OCI-LY7 (cell line): ENCODE data around the gene IRS1.

Source experiments
- EZH2phosphoT487 ChIP-seq: fragments of 200-600 bp; sonication (generic); IDR thresholded peaks from 2 replicates; pipeline ENCODE4 v1.6.1; 2018; ENCODE audit warnings: low read depth, borderline replicate concordance, mild to moderate bottlenecking, mixed run types, antibody characterized with exemption, low read length, moderate library complexity, mixed read lengths
- TF ChIP-seq, protein P1 (sequence below): fragments of 200-600 bp; sonication (generic); conservative IDR thresholded peaks from 2 replicates; pipeline ENCODE4 v1.5.1; 2014; ENCODE audit warnings: mild to moderate bottlenecking, antibody characterized with exemption, low read length, moderate library complexity, mixed read lengths

GRCh38 chr2:226832061-226832460 lies 32.4 kb upstream of the IRS1 start:
- TF ChIP-seq, protein P1, sequence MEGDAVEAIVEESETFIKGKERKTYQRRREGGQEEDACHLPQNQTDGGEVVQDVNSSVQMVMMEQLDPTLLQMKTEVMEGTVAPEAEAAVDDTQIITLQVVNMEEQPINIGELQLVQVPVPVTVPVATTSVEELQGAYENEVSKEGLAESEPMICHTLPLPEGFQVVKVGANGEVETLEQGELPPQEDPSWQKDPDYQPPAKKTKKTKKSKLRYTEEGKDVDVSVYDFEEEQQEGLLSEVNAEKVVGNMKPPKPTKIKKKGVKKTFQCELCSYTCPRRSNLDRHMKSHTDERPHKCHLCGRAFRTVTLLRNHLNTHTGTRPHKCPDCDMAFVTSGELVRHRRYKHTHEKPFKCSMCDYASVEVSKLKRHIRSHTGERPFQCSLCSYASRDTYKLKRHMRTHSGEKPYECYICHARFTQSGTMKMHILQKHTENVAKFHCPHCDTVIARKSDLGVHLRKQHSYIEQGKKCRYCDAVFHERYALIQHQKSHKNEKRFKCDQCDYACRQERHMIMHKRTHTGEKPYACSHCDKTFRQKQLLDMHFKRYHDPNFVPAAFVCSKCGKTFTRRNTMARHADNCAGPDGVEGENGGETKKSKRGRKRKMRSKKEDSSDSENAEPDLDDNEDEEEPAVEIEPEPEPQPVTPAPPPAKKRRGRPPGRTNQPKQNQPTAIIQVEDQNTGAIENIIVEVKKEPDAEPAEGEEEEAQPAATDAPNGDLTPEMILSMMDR: no peak
- TF ChIP-seq EZH2phosphoT487: no peak
